GM21619 (cell line): ENCODE results near the gene TRPV2.
"Not testable (repeated sequence)": the region's sequence is repeated elsewhere in the genome, so short reads cannot be mapped to it uniquely, and the experiment has no call there.

ENCODE experiments used
- ATAC-seq: cut with Tn5 transposase; IDR thresholded peaks from one replicate; pipeline ENCODE4 v1.9.1; 2021; ENCODE audit not compliant: unreplicated experiment

The TRPV2 gene

GRCh38 chr17:16415031-16415924, at the start of gene TRPV2:
Gene TRPV2, plus strand, starts transcription at chr17:16415571. Its CDS starts 2,098 bp downstream, at chr17:16417669.
- peak; percentile 29 for ATAC-seq

GRCh38 chr17:16371742-16372141, 43.6 kb upstream of the TRPV2 start:
- no peak for ATAC-seq

GRCh38 chr17:16374146-16374938, 41.0 kb upstream of the TRPV2 start:
- no peak for ATAC-seq

- ATAC-seq, result no peak
Measured at GRCh38 chr17:16377941-16378341, 37.4 kb upstream of the TRPV2 start.

GRCh38 chr17:16378636-16379282, 36.6 kb upstream of the TRPV2 start:
- ATAC-seq, result no peak

GRCh38 chr17:16379654-16380053, 35.7 kb upstream of the TRPV2 start:
- no peak for ATAC-seq

GRCh38 chr17:16380640-16381495, 34.5 kb upstream of the TRPV2 start, which contains the start of gene UBB:
Gene UBB, plus strand, starts transcription at chr17:16381091. Its CDS starts 817 bp downstream, at chr17:16381908.
- ATAC-seq, result peak; percentile 86

- ATAC-seq, result no peak
Measured at GRCh38 chr17:16381496-16381820, 33.9 kb upstream of the TRPV2 start.

- no peak for ATAC-seq
Measured at GRCh38 chr17:16383216-16383615, 32.2 kb upstream of the TRPV2 start.

GRCh38 chr17:16383772-16384287, 31.5 kb upstream of the TRPV2 start:
- ATAC-seq, result no peak

- ATAC-seq, result no peak
Measured at GRCh38 chr17:16384557-16384956, 30.8 kb upstream of the TRPV2 start.

- not testable (repeated sequence) for ATAC-seq
Measured at GRCh38 chr17:16386126-16386507, 29.3 kb upstream of the TRPV2 start.

GRCh38 chr17:16391451-16391850, 23.9 kb upstream of the TRPV2 start:
- no peak for ATAC-seq

GRCh38 chr17:16392491-16392890, 22.9 kb upstream of the TRPV2 start:
- not testable (repeated sequence) for ATAC-seq

GRCh38 chr17:16395887-16396286, 19.5 kb upstream of the TRPV2 start:
- not testable (repeated sequence) for ATAC-seq

- ATAC-seq, result not testable (repeated sequence)
Measured at GRCh38 chr17:16396693-16397092, 18.7 kb upstream of the TRPV2 start.

GRCh38 chr17:16398270-16399267, 16.8 kb upstream of the TRPV2 start:
- peak; percentile 80 for ATAC-seq

- not testable (repeated sequence) for ATAC-seq
Measured at GRCh38 chr17:16403847-16404246, 11.5 kb upstream of the TRPV2 start.
